PC-3 (cell line): ENCODE results near the gene NLN. TPM values are rescaled to one million over a fixed set of nuclear protein-coding genes. Genes with fewer than 3 reads are reported as not detected.

Experiments
- ATAC-seq: fragments of 200-7000 bp; cut with Tn5 transposase; 2 replicates; pipeline ENCODE4 v1.9.1; 2020; ENCODE audit warnings: mild to moderate bottlenecking, moderate library complexity
- BruUV-seq: library from RNA; stranded (reverse); fragments of 400-500 nt; replicated peaks from 2 replicates; lab custom pipeline; 2021; lab: Mats Ljungman, UMichigan
- CTCF ChIA-PET: fragments of 300-600 bp; sonication (Branson Sonifier 250); formaldehyde crosslinking; loops from one replicate; lab custom pipeline; 2022; ENCODE audit warnings: antibody characterized with exemption; lab: Charles Lee
- POLR2A ChIA-PET: fragments of 300-600 bp; sonication (Branson Sonifier 250); formaldehyde crosslinking; loops from one replicate; lab custom pipeline; 2022; ENCODE audit warnings: antibody characterized with exemption; ENCODE audit not compliant: unreplicated experiment; lab: Charles Lee
- DNase-seq: peaks from one replicate; pipeline ENCODE4 v3.0.0-alpha.2; 2015
- H2AFZ ChIP-seq: fragments of 300-600 bp; sonication (generic); 2 replicates; pipeline ENCODE4 v1.6.0; 2016; ENCODE audit warnings: antibody characterized with exemption, low read length
- H3F3A ChIP-seq: fragments of 300-600 bp; sonication (generic); one replicate; pipeline ENCODE4 v1.6.0; 2017; ENCODE audit warnings: antibody characterized with exemption, low read length, control low read depth, mild to moderate bottlenecking; ENCODE audit not compliant: unreplicated experiment
- H3K27ac ChIP-seq: fragments of 300-600 bp; sonication (generic); 2 replicates; pipeline ENCODE4 v1.5.1; 2016; ENCODE audit warnings: mild to moderate bottlenecking, low read length
- H3K27me3 ChIP-seq: fragments of 300-600 bp; sonication (generic); 2 replicates; pipeline ENCODE4 v1.6.1; 2016; ENCODE audit warnings: low read length, mixed read lengths
- H3K36me3 ChIP-seq: fragments of 300-600 bp; sonication (generic); 2 replicates; pipeline ENCODE4 v1.6.1; 2016; ENCODE audit warnings: low read depth, mixed run types, low read length, mixed read lengths
- H3K4me1 ChIP-seq: fragments of 300-600 bp; sonication (generic); 2 replicates; pipeline ENCODE4 v1.5.1; 2016; ENCODE audit warnings: low read length; ENCODE audit not compliant: insufficient read depth
- H3K4me2 ChIP-seq: fragments of 300-600 bp; sonication (generic); 2 replicates; pipeline ENCODE4 v1.6.0; 2016; ENCODE audit warnings: low read length
- H3K4me3 ChIP-seq: fragments of 300-600 bp; sonication (generic); 2 replicates; pipeline ENCODE4 v1.5.1; 2016; ENCODE audit warnings: mild to moderate bottlenecking, low read length, mixed read lengths
- H3K79me2 ChIP-seq: fragments of 300-600 bp; sonication (generic); 2 replicates; pipeline ENCODE4 v1.6.1; 2017; ENCODE audit warnings: low read length, mixed read lengths
- H3K9ac ChIP-seq: fragments of 300-600 bp; sonication (generic); 2 replicates; pipeline ENCODE4 v1.6.0; 2016; ENCODE audit warnings: mild to moderate bottlenecking, low read length
- H3K9me2 ChIP-seq: fragments of 300-600 bp; sonication (generic); replicated peaks from 2 replicates; pipeline ENCODE4 v1.6.1; 2016; ENCODE audit warnings: mixed run types, low read length, mixed read lengths
- H3K9me3 ChIP-seq: fragments of 300-600 bp; sonication (generic); 2 replicates; pipeline ENCODE4 v1.6.1; 2016; ENCODE audit warnings: low read length, mixed read lengths
- H4K20me1 ChIP-seq: fragments of 300-600 bp; sonication (generic); 2 replicates; pipeline ENCODE4 v1.6.1; 2016; ENCODE audit warnings: low read length, mixed read lengths
- EZH2 ChIP-seq: fragments of 300-600 bp; sonication (generic); IDR thresholded peaks from one replicate; pipeline ENCODE4 v1.6.1; 2017; ENCODE audit warnings: antibody characterized with exemption, mild to moderate bottlenecking, low read length; ENCODE audit not compliant: unreplicated experiment
- EZH2phosphoT487 ChIP-seq: fragments of 300-600 bp; sonication (generic); IDR thresholded peaks from 2 replicates; pipeline ENCODE4 v1.6.1; 2018; ENCODE audit warnings: mild to moderate bottlenecking, antibody characterized with exemption, low read length, borderline replicate concordance
- intact Hi-C: fragments of 100-400 bp; cut with micrococcal nuclease; formaldehyde crosslinking; loops from 2 replicates; pipeline ENCODE4 v1.9.0; 2023
- total RNA-seq: library from RNA; depleted of rRNA; stranded (reverse); fragments of >200 nt; gene quantifications from 2 replicates; pipeline ENCODE4 v1.2.3, GENCODE V29; 2014
- TF ChIP-seq, protein P1 (sequence below): fragments of 300-600 bp; sonication (generic); conservative IDR thresholded peaks from 2 replicates; pipeline ENCODE4 v1.5.1; 2017; ENCODE audit warnings: antibody characterized with exemption, low read depth, mild to moderate bottlenecking, low read length

Gene NLN
- total RNA-seq, 1 experiment from 2014 or later = 13.6 TPM

DNA sequence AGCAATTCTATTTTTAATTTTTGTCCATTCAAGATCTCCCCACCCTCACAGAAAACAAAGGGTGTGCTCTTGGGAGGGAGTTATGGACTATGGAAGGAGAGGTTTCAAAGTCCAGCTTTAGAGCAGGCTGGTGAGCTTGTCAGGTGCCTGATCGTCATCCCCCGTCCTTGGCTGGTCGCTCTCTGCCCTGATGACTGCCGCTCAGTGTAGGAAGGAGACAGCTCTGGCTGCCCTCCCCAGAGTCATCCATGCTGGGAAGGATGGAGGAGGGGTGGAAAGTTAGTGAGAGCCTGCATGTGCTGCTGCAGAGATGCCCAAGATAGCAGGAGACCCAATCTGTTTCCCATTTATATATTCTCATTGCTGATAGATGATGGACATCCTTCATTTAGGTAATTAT is 96.6 kb downstream of the NLN start:
- no TSS peak for BruUV-seq
- Histone ChIP-seq H3F3A (no peaks in the 10 kb centered on the region), H3K4me3 (no peak overlapping the region), H2AFZ (no peak overlapping the region), H3K9ac (no peak overlapping the region), H3K36me3 (no peaks in the 10 kb centered on the region; the same call in 1 of the 2 replicates), H3K27me3 (no peaks in the 10 kb centered on the region), H3K27ac (no peak overlapping the region), H3K79me2 (no peaks in the 10 kb centered on the region), H3K4me2 (no peak overlapping the region), H3K9me2 (no peaks in the 10 kb centered on the region), H3K4me1 (peaks cover 4% of the 10 kb centered on the region; the same call in 1 of the 2 replicates), H3K9me3 (no peaks in the 10 kb centered on the region), H4K20me1 (no peaks in the 10 kb centered on the region)
- DNase-seq (no peak), ATAC-seq (no peak)
- ChIA-PET POLR2A (no interaction called here), CTCF (no interaction called here)
- intact Hi-C loops = no loop called here
- TF ChIP-seq, protein P1, sequence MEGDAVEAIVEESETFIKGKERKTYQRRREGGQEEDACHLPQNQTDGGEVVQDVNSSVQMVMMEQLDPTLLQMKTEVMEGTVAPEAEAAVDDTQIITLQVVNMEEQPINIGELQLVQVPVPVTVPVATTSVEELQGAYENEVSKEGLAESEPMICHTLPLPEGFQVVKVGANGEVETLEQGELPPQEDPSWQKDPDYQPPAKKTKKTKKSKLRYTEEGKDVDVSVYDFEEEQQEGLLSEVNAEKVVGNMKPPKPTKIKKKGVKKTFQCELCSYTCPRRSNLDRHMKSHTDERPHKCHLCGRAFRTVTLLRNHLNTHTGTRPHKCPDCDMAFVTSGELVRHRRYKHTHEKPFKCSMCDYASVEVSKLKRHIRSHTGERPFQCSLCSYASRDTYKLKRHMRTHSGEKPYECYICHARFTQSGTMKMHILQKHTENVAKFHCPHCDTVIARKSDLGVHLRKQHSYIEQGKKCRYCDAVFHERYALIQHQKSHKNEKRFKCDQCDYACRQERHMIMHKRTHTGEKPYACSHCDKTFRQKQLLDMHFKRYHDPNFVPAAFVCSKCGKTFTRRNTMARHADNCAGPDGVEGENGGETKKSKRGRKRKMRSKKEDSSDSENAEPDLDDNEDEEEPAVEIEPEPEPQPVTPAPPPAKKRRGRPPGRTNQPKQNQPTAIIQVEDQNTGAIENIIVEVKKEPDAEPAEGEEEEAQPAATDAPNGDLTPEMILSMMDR = no peak
- TF ChIP-seq EZH2phosphoT487 (no peak), EZH2 (no peak)

DNA sequence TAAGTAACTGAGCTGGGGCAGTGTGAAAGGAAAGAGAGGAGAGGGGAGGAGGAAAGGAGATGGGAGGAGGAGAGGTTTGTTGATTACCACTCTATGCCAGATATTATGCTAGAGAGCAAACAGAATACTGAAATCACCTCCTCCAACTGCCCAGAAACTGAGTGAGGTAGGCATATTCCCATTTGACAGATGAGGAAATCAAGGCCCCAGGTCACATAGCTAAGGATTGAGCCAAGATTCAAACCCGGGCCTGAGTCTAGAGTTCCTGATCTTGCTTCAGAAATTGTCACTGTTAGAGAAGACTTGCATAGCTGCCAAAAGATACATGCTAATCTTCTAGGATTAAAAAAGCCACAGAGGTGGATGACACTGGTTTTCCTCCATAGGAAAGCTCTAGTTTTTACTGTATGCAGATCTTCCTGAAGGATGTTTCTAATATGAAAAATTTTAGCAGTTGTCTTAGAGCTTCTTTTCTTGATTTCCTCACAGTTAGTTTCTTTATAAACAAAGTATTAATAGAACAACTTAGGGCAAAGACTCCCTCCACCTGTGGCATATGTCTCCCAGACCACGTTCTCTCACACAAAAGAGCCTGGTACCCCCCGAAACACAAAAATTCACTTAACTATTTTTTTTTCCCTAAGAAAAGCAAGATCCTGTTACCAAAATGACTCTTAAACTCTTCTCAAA is 97.4 kb downstream of the NLN start:
- Histone ChIP-seq H3K27me3 (no peaks in the 10 kb centered on the region), H3K9ac (no peak overlapping the region), H3K4me2 (no peak overlapping the region), H3K4me3 (no peak overlapping the region), H3K9me2 (no peaks in the 10 kb centered on the region), H3F3A (no peaks in the 10 kb centered on the region), H2AFZ (no peak overlapping the region), H3K9me3 (no peaks in the 10 kb centered on the region), H3K27ac (no peak overlapping the region), H3K36me3 (no peaks in the 10 kb centered on the region), H4K20me1 (no peaks in the 10 kb centered on the region), H3K79me2 (no peaks in the 10 kb centered on the region), H3K4me1 (peaks cover 6% of the 10 kb centered on the region; the same call in 1 of the 2 replicates)
- BruUV-seq = no TSS peak
- POLR2A ChIA-PET = no interaction called here
- CTCF ChIA-PET = no interaction called here
- DNase-seq (no peak), ATAC-seq (no peak)
- intact Hi-C loops = no loop called here
- no peak for TF ChIP-seq EZH2
- TF ChIP-seq, protein P1 = no peak
- TF ChIP-seq EZH2phosphoT487 = no peak

GRCh38 chr5:65819905-65820240 is 97.9 kb downstream of the NLN start:
- TF ChIP-seq EZH2 (no peak), EZH2phosphoT487 (no peak)
- TF ChIP-seq, protein P1 = no peak
- no peak overlapping the region for H3K27ac ChIP-seq
- H3K36me3 ChIP-seq = no peaks in the 10 kb centered on the region
- no peak overlapping the region for H3K4me2 ChIP-seq
- DNase-seq = no peak
- no peaks in the 10 kb centered on the region for H3F3A ChIP-seq
- no peaks in the 10 kb centered on the region for H4K20me1 ChIP-seq
- peaks cover 6% of the 10 kb centered on the region; the same call in 1 of the 2 replicates for H3K4me1 ChIP-seq
- no TSS peak for BruUV-seq
- H3K4me3 ChIP-seq = no peak overlapping the region
- no peaks in the 10 kb centered on the region for H3K79me2 ChIP-seq
- intact Hi-C loops = no loop called here
- no peak overlapping the region for H2AFZ ChIP-seq
- H3K27me3 ChIP-seq = no peaks in the 10 kb centered on the region
- H3K9me2 ChIP-seq = no peaks in the 10 kb centered on the region
- ChIA-PET CTCF (no interaction called here), POLR2A (no interaction called here)
- H3K9ac ChIP-seq = no peak overlapping the region
- no peak for ATAC-seq
- no peaks in the 10 kb centered on the region for H3K9me3 ChIP-seq
